ENCODE measurements around the gene LRP8. TPM values are rescaled to one million over a fixed set of nuclear protein-coding genes. Genes with fewer than 3 reads are reported as not detected.

Gene LRP8
- polyA plus RNA-seq, 1 donor (not counting 4 experiments of a cell fraction or from before 2014, with no cell fraction given): 31.0 TPM

DNA sequence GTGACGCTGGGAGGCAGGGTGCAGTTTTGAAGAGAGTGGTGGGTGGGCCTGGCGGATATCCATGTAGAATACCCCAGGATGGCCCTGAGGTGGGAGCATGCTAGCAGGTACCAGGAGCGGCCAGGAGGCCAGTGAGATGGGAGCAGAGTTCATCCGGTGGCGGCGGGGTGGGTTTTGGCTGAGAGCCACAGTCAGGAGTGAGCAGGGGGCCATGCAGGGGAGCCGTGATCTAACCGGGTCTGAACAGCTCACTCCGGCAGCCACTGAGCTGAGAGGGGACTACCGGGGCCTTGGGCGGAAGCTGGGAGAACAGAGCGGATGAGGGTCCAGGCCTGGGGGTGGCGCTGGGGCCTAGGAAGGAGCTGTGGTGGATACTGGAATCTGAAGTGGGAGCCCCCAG lies 47.6 kb upstream of the LRP8 start:
- Histone ChIP-seq H3K4me1 (ENCODE audit: control insufficient read depth, extremely low read depth, insufficient read depth, low read length) (no peaks in the 10 kb centered on the region), H3K79me2 (ENCODE audit: control insufficient read depth, insufficient read depth, low read length) (no peaks in the 10 kb centered on the region), H3K9me1 (ENCODE audit: control insufficient read depth, extremely low read depth, insufficient read depth, low read length) (no peaks in the 10 kb centered on the region), H3K9me3 (ENCODE audit: control insufficient read depth, low read depth, low read length) (no peaks in the 10 kb centered on the region), H3K27me3 (ENCODE audit: control insufficient read depth, extremely low read depth, insufficient read depth, low read length) (peaks cover 16% of the 10 kb centered on the region), H3K9ac (ENCODE audit: control insufficient read depth, extremely low read depth, insufficient read depth, low read length) (no peak overlapping the region), H4K20me1 (ENCODE audit: control insufficient read depth, extremely low read depth, insufficient read depth, low read length) (no peaks in the 10 kb centered on the region), H3K36me3 (ENCODE audit: control insufficient read depth in 2 of 2, extremely low read depth in 1 of 2, insufficient read depth in 2 of 2, low read length in 2 of 2) (no peaks in the 10 kb centered on the region), H3K4me3 (ENCODE audit: control insufficient read depth in 2 of 3, extremely low read depth in 1 of 3, insufficient read depth in 2 of 3, low read depth in 1 of 3, low read length in 3 of 3) (no peak overlapping the region), H2AFZ (ENCODE audit: control insufficient read depth, low read length) (no peak overlapping the region), H3K27ac (ENCODE audit: control insufficient read depth, insufficient read depth, low read length) (no peak overlapping the region), H3K4me2 (ENCODE audit: control insufficient read depth, extremely low read depth, insufficient read depth, low read depth, low read length) (no peak overlapping the region)
- TF ChIP-seq EZH2 (IDR thresholded peaks at IDR 0.05; ENCODE audit: low read length): no peak
- TF ChIP-seq, protein P1, sequence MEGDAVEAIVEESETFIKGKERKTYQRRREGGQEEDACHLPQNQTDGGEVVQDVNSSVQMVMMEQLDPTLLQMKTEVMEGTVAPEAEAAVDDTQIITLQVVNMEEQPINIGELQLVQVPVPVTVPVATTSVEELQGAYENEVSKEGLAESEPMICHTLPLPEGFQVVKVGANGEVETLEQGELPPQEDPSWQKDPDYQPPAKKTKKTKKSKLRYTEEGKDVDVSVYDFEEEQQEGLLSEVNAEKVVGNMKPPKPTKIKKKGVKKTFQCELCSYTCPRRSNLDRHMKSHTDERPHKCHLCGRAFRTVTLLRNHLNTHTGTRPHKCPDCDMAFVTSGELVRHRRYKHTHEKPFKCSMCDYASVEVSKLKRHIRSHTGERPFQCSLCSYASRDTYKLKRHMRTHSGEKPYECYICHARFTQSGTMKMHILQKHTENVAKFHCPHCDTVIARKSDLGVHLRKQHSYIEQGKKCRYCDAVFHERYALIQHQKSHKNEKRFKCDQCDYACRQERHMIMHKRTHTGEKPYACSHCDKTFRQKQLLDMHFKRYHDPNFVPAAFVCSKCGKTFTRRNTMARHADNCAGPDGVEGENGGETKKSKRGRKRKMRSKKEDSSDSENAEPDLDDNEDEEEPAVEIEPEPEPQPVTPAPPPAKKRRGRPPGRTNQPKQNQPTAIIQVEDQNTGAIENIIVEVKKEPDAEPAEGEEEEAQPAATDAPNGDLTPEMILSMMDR (optimal IDR thresholded peaks at IDR 0.05 in 1 of 3, IDR thresholded peaks at IDR 0.05 in 1 of 3, conservative IDR thresholded peaks at IDR 0.05 in 1 of 3; ENCODE audit: extremely low read depth in 1 of 3, insufficient read depth in 2 of 3, low read length in 3 of 3): no peak
- dilution Hi-C loops (cut with MboI; ENCODE audit: extremely low pct_ligation_motif_present, low sequenced_read_pairs): no loop called here
- FAIRE-seq (no peak), DNase-seq (ENCODE audit: low read depth, low spot score) (no peak)

DNA sequence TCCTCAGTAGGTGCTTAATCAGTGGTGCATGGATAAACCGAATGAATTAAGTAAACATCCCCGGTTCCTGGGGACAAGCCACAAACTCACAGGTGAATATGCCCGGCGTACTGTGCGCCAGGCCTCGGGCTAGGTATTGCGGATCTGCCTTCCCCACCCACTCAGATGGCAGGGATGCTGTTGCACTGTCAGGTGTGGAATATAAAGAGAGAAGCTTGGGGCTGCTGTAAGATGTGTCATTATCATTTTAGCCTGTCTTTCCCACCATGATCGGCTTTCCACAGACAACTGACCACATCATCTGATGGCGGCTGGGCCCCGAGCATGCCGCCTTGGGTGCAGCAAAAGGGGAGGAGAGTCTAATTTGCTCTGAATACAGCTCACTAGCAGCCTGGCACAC lies 45.4 kb upstream of the LRP8 start:
- H3K9ac ChIP-seq (ENCODE audit: control insufficient read depth, extremely low read depth, insufficient read depth, low read length): no peak overlapping the region
- H3K36me3 ChIP-seq (ENCODE audit: control insufficient read depth in 2 of 2, extremely low read depth in 1 of 2, insufficient read depth in 2 of 2, low read length in 2 of 2): no peaks in the 10 kb centered on the region
- no peaks in the 10 kb centered on the region for H3K9me3 ChIP-seq (ENCODE audit: control insufficient read depth, low read depth, low read length)
- no peak overlapping the region for H2AFZ ChIP-seq (ENCODE audit: control insufficient read depth, low read length)
- no peak overlapping the region for H3K4me2 ChIP-seq (ENCODE audit: control insufficient read depth, extremely low read depth, insufficient read depth, low read depth, low read length)
- DNase-seq (ENCODE audit: low read depth, low spot score): no peak
- dilution Hi-C loops (cut with MboI; ENCODE audit: extremely low pct_ligation_motif_present, low sequenced_read_pairs): no loop called here
- no peaks in the 10 kb centered on the region for H4K20me1 ChIP-seq (ENCODE audit: control insufficient read depth, extremely low read depth, insufficient read depth, low read length)
- H3K4me1 ChIP-seq (ENCODE audit: control insufficient read depth, extremely low read depth, insufficient read depth, low read length): no peaks in the 10 kb centered on the region
- TF ChIP-seq, protein P1 (optimal IDR thresholded peaks at IDR 0.05 in 1 of 3, IDR thresholded peaks at IDR 0.05 in 1 of 3, conservative IDR thresholded peaks at IDR 0.05 in 1 of 3; ENCODE audit: extremely low read depth in 1 of 3, insufficient read depth in 2 of 3, low read length in 3 of 3): no peak
- no peak for TF ChIP-seq EZH2 (IDR thresholded peaks at IDR 0.05; ENCODE audit: low read length)
- H3K27ac ChIP-seq (ENCODE audit: control insufficient read depth, insufficient read depth, low read length): no peak overlapping the region
- H3K27me3 ChIP-seq (ENCODE audit: control insufficient read depth, extremely low read depth, insufficient read depth, low read length): peaks cover 16% of the 10 kb centered on the region
- H3K4me3 ChIP-seq (ENCODE audit: control insufficient read depth in 2 of 3, extremely low read depth in 1 of 3, insufficient read depth in 2 of 3, low read depth in 1 of 3, low read length in 3 of 3): no peak overlapping the region
- no peak for FAIRE-seq
- no peaks in the 10 kb centered on the region for H3K79me2 ChIP-seq (ENCODE audit: control insufficient read depth, insufficient read depth, low read length)
- no peaks in the 10 kb centered on the region for H3K9me1 ChIP-seq (ENCODE audit: control insufficient read depth, extremely low read depth, insufficient read depth, low read length)
